Right atrium auricular region (tissue), 2 donors: ENCODE measurements around the gene LIN54. TPM values are rescaled to one million over a fixed set of nuclear protein-coding genes. Genes with fewer than 3 reads are reported as not detected.
"Not testable (repeated sequence)": the region's sequence is repeated elsewhere in the genome, so short reads cannot be mapped to it uniquely, and the experiment has no call there.

ENCODE experiments used
- DNase-seq: peaks from one replicate; pipeline ENCODE4 v3.0.0-alpha.2; 2019; ENCODE audit warnings: low spot score
- H3K27ac ChIP-seq, 2 donors: fragments of 200-600 bp; sonication (generic); 1 replicate in 1 of 2; 2 replicates in 1 of 2; pipeline ENCODE4 v1.5.1; 2016 to 2019
- H3K27me3 ChIP-seq, 2 donors: fragments of 200-600 bp; sonication (generic); one replicate each; pipeline versions ENCODE4 v1.5.1 to v1.6.0; 2017 to 2019
- H3K36me3 ChIP-seq: fragments of 200-600 bp; sonication (generic); one replicate; pipeline ENCODE4 v1.5.1; 2016
- H3K4me1 ChIP-seq, 2 donors: fragments of 200-600 bp; sonication (generic); one replicate each; pipeline versions ENCODE4 v1.5.1 to v1.6.0; 2017 to 2019
- H3K4me3 ChIP-seq, 2 donors: fragments of 200-600 bp; sonication (generic); 1 replicate in 1 of 2; 2 replicates in 1 of 2; pipeline ENCODE4 v1.5.1; 2017 to 2019; ENCODE audit warnings: mild to moderate bottlenecking in 1 of 2, moderate library complexity in 1 of 2
- H3K9me3 ChIP-seq, 2 donors: fragments of 200-600 bp; sonication (generic); one replicate each; pipeline ENCODE4 v1.5.1; 2019
- total RNA-seq, 2 donors: library from RNA; depleted of rRNA; stranded (reverse); fragments of >200 nt; gene quantifications; one replicate each; pipeline ENCODE4 v1.1.0, GENCODE V29; 2016
- TF ChIP-seq, protein P1 (sequence below), 2 donors: fragments of 200-600 bp; sonication (generic); IDR thresholded peaks; one replicate each; pipeline ENCODE4 v1.5.1; 2019; ENCODE audit warnings: antibody characterized with exemption in 2 of 2

LIN54 gene
- total RNA-seq, 2 donors from 2014 or later: 4.8 to 6.2 TPM

DNA sequence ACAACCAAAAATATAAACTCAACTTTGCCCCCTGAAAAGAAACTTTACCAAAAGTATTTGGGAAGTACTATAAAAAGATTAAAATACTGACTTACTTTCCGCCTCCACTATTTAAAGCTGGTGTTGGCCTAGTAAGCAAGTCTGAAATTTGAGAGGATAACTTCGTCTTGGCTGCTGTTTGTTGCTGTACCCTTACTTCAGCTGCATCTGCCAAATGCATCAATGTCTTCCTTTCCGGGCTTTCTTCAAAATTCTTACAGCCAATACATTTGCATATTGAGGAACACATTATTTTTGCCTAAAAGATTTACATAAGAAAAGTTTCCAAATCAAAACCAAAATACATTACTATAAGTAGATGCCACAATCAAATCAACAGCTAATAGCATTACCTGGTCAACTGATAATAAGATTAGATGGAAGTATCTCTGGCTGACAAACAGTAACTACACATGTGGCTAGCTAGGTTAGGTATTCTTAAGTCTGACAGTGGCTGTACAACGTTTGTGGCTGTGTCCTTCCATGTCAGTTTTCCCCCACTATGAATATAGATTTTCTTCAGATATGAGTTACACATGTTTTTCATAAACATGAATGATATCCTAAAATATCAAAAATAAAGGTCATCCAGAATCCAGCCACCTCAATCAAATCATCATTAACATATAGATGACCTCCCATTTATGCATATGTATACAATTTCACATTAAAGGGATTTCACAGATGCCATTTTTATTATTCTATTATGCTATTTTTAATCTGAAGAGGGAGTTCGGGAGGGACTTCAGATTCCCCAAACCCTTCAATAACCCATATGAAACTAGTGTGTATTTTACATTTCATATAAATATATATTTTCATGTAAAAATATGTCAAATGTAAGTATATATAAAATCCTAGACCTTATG lies 79.5 kb downstream of the LIN54 start:
- H3K4me3 ChIP-seq: no peak overlapping the region

DNA sequence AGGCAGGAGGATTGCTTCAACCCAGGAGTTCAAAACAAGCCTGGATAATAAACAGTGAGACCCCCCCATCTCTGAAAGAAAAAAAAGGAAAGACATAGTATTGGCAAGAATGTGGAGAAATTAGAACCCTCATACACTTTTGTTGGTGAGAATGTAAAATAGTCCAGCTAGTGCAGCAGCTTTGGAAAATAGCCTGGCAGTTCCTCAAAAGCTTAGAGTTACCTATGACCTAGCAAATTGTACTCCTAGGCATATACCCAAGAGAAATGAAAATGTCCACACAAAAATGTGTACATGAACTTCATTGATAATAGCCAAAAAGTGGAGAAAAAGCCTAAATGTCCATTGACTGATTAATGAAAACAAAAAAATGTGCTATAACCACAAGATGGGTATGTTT lies 88.8 kb downstream of the LIN54 start:
- Histone ChIP-seq H3K4me1 (no peaks in the 10 kb centered on the region), H3K27ac (no peak overlapping the region), H3K4me3 (no peak overlapping the region), H3K27me3 (no peaks in the 10 kb centered on the region), H3K36me3 (peaks cover 9% of the 10 kb centered on the region), H3K9me3 (no peaks in the 10 kb centered on the region)
- DNase-seq: no peak
- TF ChIP-seq, protein P1, sequence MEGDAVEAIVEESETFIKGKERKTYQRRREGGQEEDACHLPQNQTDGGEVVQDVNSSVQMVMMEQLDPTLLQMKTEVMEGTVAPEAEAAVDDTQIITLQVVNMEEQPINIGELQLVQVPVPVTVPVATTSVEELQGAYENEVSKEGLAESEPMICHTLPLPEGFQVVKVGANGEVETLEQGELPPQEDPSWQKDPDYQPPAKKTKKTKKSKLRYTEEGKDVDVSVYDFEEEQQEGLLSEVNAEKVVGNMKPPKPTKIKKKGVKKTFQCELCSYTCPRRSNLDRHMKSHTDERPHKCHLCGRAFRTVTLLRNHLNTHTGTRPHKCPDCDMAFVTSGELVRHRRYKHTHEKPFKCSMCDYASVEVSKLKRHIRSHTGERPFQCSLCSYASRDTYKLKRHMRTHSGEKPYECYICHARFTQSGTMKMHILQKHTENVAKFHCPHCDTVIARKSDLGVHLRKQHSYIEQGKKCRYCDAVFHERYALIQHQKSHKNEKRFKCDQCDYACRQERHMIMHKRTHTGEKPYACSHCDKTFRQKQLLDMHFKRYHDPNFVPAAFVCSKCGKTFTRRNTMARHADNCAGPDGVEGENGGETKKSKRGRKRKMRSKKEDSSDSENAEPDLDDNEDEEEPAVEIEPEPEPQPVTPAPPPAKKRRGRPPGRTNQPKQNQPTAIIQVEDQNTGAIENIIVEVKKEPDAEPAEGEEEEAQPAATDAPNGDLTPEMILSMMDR (IDR thresholded peaks at IDR 0.05): no peak

More for the DNA sequence above, 79.5 kb downstream of the LIN54 start:
- Histone ChIP-seq H3K4me1 (no peaks in the 10 kb centered on the region), H3K27me3 (no peaks in the 10 kb centered on the region), H3K27ac (no peak overlapping the region), H3K9me3 (no peaks in the 10 kb centered on the region), H3K36me3 (no peaks in the 10 kb centered on the region)
- no peak for DNase-seq
- TF ChIP-seq, protein P1 (IDR thresholded peaks at IDR 0.05): no peak

DNA sequence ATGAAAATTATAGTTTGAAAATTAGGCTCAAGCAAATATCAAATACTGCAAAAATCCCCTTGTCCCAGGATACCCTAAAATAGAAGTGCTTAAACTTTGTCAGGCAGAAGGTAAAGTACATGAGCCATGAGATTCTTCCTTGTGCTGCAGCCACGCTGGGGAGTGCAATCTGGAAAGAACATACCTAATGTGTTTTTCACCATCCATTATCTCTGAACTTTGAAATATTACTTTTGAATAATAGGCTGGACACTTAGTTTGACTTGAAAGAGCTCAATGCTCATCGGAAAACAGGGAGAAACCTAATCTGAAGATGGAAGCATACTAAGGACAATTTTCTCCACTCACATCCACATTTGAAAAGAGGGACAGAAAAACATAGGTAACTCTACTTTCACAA lies 91.2 kb downstream of the LIN54 start:
- TF ChIP-seq, protein P1 (IDR thresholded peaks at IDR 0.05): no peak
- no peaks in the 10 kb centered on the region for H3K9me3 ChIP-seq
- peaks cover 9% of the 10 kb centered on the region for H3K36me3 ChIP-seq
- H3K4me1 ChIP-seq: no peaks in the 10 kb centered on the region
- no peak for DNase-seq
- H3K27me3 ChIP-seq: no peaks in the 10 kb centered on the region
- no peak overlapping the region for H3K27ac ChIP-seq
- H3K4me3 ChIP-seq: no peak overlapping the region

DNA sequence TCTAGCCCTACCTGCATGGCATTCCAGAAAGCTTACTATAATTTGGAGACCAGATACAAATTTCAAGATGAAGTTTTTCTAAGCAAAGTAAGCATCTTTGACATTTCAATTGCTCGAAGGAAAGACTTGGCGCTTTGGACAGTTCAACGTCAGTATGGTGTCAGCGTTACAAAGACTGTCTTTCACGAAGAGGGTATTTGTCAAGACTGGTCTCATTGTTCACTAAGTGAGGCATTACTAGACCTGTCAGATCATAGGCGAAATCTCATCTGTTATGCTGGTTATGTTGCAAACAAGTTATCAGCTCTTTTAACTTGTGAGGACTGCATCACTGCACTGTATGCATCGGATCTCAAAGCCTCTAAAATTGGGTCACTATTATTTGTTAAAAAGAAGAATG lies 92.5 kb downstream of the LIN54 start:
- Histone ChIP-seq H3K36me3 (peaks cover 9% of the 10 kb centered on the region), H3K4me1 (no peaks in the 10 kb centered on the region), H3K9me3 (no peaks in the 10 kb centered on the region), H3K27me3 (no peaks in the 10 kb centered on the region), H3K4me3 (no peak overlapping the region), H3K27ac (no peak overlapping the region)
- TF ChIP-seq, protein P1 (IDR thresholded peaks at IDR 0.05): no peak
- DNase-seq: no peak

DNA sequence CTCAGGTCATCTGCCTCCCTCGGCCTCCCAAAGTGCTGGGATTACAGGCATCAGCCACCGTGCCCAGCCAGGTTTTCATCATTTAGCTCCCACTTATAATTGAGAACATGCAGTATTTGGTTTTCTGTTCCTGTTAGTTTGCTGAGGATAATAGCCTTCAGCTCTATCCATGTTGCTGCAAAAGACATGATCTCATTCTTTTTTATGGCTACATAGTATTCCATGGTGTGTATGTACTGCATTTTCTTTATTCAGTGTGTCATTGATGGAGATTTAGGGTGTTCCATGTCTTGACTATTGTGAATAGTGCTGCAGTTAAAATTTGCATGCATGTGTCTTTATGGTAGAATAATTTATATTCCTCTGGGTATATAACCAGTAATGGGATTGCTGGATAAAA lies 96.7 kb downstream of the LIN54 start:
- DNase-seq: not testable (repeated sequence)

DNA sequence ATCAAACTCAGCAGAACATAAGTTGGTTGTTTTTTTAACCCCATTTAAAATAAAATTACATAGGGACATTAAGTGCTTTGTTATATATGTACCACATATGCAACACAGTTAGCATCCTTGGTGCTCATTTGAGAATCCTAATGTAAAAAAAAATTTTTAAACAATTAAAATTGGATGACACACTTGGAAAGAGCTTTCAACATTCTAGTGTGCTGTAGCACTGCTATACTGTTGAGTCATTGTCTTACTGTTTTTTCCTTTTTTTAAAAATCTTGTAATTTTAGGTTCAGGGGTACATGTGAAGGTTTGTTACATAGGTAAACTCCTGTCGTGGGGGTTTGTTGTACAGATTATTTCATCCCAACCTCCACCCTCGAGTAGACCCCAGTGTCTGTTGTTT lies 97.3 kb downstream of the LIN54 start:
- Histone ChIP-seq H3K9me3 (no peaks in the 10 kb centered on the region), H3K27ac (no peak overlapping the region), H3K36me3 (peaks cover 19% of the 10 kb centered on the region), H3K4me3 (no peak overlapping the region), H3K4me1 (no peaks in the 10 kb centered on the region), H3K27me3 (no peaks in the 10 kb centered on the region)
- DNase-seq: no peak
- TF ChIP-seq, protein P1 (IDR thresholded peaks at IDR 0.05): no peak

More for the DNA sequence above, 96.7 kb downstream of the LIN54 start:
- not testable (repeated sequence) for H3K4me3 ChIP-seq, H3K27me3 ChIP-seq, H3K4me1 ChIP-seq, H3K9me3 ChIP-seq, H3K27ac ChIP-seq
- H3K36me3 ChIP-seq: peaks cover 20% of the 10 kb centered on the region
